OCI-LY7 (cell line): Measurements from ENCODE around the gene NME7. TPM values are rescaled to one million over a fixed set of nuclear protein-coding genes. Genes with fewer than 3 reads are reported as not detected.

ENCODE experiments used
- BruUV-seq: library from RNA; stranded (reverse); fragments of 400-500 nt; replicated peaks from 2 replicates; lab custom pipeline; 2021; lab: Mats Ljungman, UMichigan
- CTCF ChIA-PET: fragments of 300-600 bp; sonication (Branson Sonifier 250); formaldehyde crosslinking; loops from one replicate; lab custom pipeline; 2022; ENCODE audit warnings: antibody characterized with exemption; ENCODE audit not compliant: unreplicated experiment; lab: Charles Lee
- POLR2A ChIA-PET: fragments of 300-600 bp; sonication (Branson Sonifier 250); formaldehyde crosslinking; loops from one replicate; lab custom pipeline; 2022; ENCODE audit warnings: antibody characterized with exemption; lab: Charles Lee
- DNase-seq: peaks from one replicate; pipeline ENCODE4 v3.0.0-alpha.2; 2015; ENCODE audit warnings: low spot score
- H2AFZ ChIP-seq: fragments of 200-600 bp; sonication (generic), shearing (Covaris generic); 2 replicates; pipeline ENCODE4 v1.6.1; 2014; ENCODE audit warnings: mild to moderate bottlenecking, antibody characterized with exemption, low read length, moderate library complexity
- H3K27ac ChIP-seq: fragments of 200-600 bp; sonication (generic); 2 replicates; pipeline ENCODE4 v1.5.1; 2014; ENCODE audit warnings: mixed run types, low read depth, mild to moderate bottlenecking, moderate library complexity, low read length, inconsistent platforms; ENCODE audit not compliant: poor library complexity, severe bottlenecking
- H3K36me3 ChIP-seq: fragments of 200-600 bp; sonication (generic); 2 replicates; pipeline ENCODE4 v1.6.1; 2014; ENCODE audit warnings: mild to moderate bottlenecking, antibody characterized with exemption, low read length, moderate library complexity, mixed read lengths; ENCODE audit not compliant: insufficient read depth
- H3K4me1 ChIP-seq: fragments of 200-600 bp; sonication (generic); 2 replicates; pipeline ENCODE4 v1.5.1; 2014; ENCODE audit warnings: mild to moderate bottlenecking, low read length; ENCODE audit not compliant: insufficient read depth, poor library complexity, severe bottlenecking
- H3K4me2 ChIP-seq: fragments of 200-600 bp; sonication (generic); 2 replicates; pipeline ENCODE4 v1.6.1; 2014; ENCODE audit warnings: mild to moderate bottlenecking, low read length
- H3K4me3 ChIP-seq: fragments of 200-600 bp; sonication (generic); 2 replicates; pipeline ENCODE4 v1.5.1; 2014; ENCODE audit warnings: mild to moderate bottlenecking, low read depth, low read length; ENCODE audit not compliant: poor library complexity, severe bottlenecking
- H3K79me2 ChIP-seq: fragments of 200-600 bp; sonication (generic); 2 replicates; pipeline ENCODE4 v1.6.1; 2016; ENCODE audit warnings: low read depth, mild to moderate bottlenecking, low read length, moderate library complexity, mixed read lengths; ENCODE audit not compliant: insufficient read depth
- H3K9me2 ChIP-seq: fragments of 200-600 bp; sonication (generic); 2 replicates; pipeline ENCODE4 v1.6.1; 2016; ENCODE audit warnings: mild to moderate bottlenecking, low read length, mixed read lengths; ENCODE audit not compliant: insufficient read depth
- H3K9me3 ChIP-seq: fragments of 200-600 bp; sonication (generic); 2 replicates; pipeline ENCODE4 v1.6.1; 2014; ENCODE audit warnings: mild to moderate bottlenecking, mixed run types, low read length, mixed read lengths
- H4K20me1 ChIP-seq: fragments of 200-600 bp; sonication (generic); 2 replicates; pipeline ENCODE4 v1.6.1; 2014; ENCODE audit warnings: mild to moderate bottlenecking, antibody characterized with exemption, low read length, moderate library complexity, mixed read lengths; ENCODE audit not compliant: insufficient read depth
- CTCF ChIP-seq: fragments of 200-600 bp; sonication (generic); conservative IDR thresholded peaks from 2 replicates; pipeline ENCODE4 v1.5.1; 2014; ENCODE audit warnings: mild to moderate bottlenecking, antibody characterized with exemption, low read length, moderate library complexity, mixed read lengths
- EZH2phosphoT487 ChIP-seq: fragments of 200-600 bp; sonication (generic); IDR thresholded peaks from 2 replicates; pipeline ENCODE4 v1.6.1; 2018; ENCODE audit warnings: low read depth, borderline replicate concordance, mild to moderate bottlenecking, mixed run types, antibody characterized with exemption, low read length, moderate library complexity, mixed read lengths
- intact Hi-C: fragments of 100-400 bp; cut with micrococcal nuclease; formaldehyde crosslinking; loops from one replicate; pipeline ENCODE4 v1.10.0; 2022; ENCODE audit not compliant: unreplicated experiment
- total RNA-seq, 2 experiments: library from RNA; depleted of rRNA in 1 of 2; stranded (reverse); fragments of >200 nt in 1 of 2; shearing (Covaris generic) in 1 of 2; gene quantifications; 2 replicates each; pipeline ENCODE4 v1.2.3, GENCODE V29; 2014 to 2022

Gene NME7
- total RNA-seq, 2 experiments from 2014 or later = 9.3 to 17.0 TPM

GRCh38 chr1:169175461-169175860, 192.1 kb downstream of the NME7 start:
- ChIA-PET CTCF (no interaction called here), POLR2A (interaction anchor here (1.1 to 2.4 kb wide), 2 partner anchors 9 to 12 kb away, joined by 4 to 8 read pairs; no protein-coding TSS in a partner anchor)
- Histone ChIP-seq H3K4me3 (no peak overlapping the region), H3K9me2 (no peaks in the 10 kb centered on the region), H3K36me3 (no peaks in the 10 kb centered on the region), H3K27ac (no peak overlapping the region), H3K79me2 (no peaks in the 10 kb centered on the region), H3K4me2 (no peak overlapping the region), H4K20me1 (no peaks in the 10 kb centered on the region), H3K4me1 (no peaks in the 10 kb centered on the region), H2AFZ (no peak overlapping the region), H3K9me3 (no peaks in the 10 kb centered on the region)
- no TSS peak for BruUV-seq
- no peak for TF ChIP-seq EZH2phosphoT487
- TF ChIP-seq CTCF = no peak
- intact Hi-C loops = no loop called here
- no peak for DNase-seq

- Histone ChIP-seq H3K4me1 (no peaks in the 10 kb centered on the region), H3K27ac (no peak overlapping the region), H2AFZ (no peak overlapping the region), H3K4me3 (no peak overlapping the region), H3K9me3 (no peaks in the 10 kb centered on the region), H3K9me2 (no peaks in the 10 kb centered on the region), H3K36me3 (no peaks in the 10 kb centered on the region), H3K4me2 (no peak overlapping the region), H3K79me2 (no peaks in the 10 kb centered on the region), H4K20me1 (no peaks in the 10 kb centered on the region)
- POLR2A ChIA-PET = no interaction called here
- DNase-seq = no peak
- TF ChIP-seq CTCF (no peak), EZH2phosphoT487 (no peak)
- intact Hi-C loops = no loop called here
- BruUV-seq = no TSS peak
- CTCF ChIA-PET = no interaction called here
These were observed 204.5 kb downstream of the NME7 start for GRCh38 chr1:169163059-169163458.

- H3K27ac ChIP-seq = no peak overlapping the region
- no peaks in the 10 kb centered on the region for H3K36me3 ChIP-seq
- ChIA-PET POLR2A (interaction anchor here (1.0 kb wide), 1 partner anchor 8 kb away, joined by 3 read pairs; no protein-coding TSS in a partner anchor), CTCF (no interaction called here)
- DNase-seq = no peak
- H3K4me3 ChIP-seq = no peak overlapping the region
- intact Hi-C loops = no loop called here
- H3K4me1 ChIP-seq = no peaks in the 10 kb centered on the region
- TF ChIP-seq EZH2phosphoT487 (no peak), CTCF (no peak)
- no peaks in the 10 kb centered on the region for H3K79me2 ChIP-seq
- H3K4me2 ChIP-seq = no peak overlapping the region
- H4K20me1 ChIP-seq = no peaks in the 10 kb centered on the region
- BruUV-seq = no TSS peak
- no peaks in the 10 kb centered on the region for H3K9me2 ChIP-seq
- H3K9me3 ChIP-seq = no peaks in the 10 kb centered on the region
- H2AFZ ChIP-seq = no peak overlapping the region
These were observed 206.0 kb downstream of the NME7 start for GRCh38 chr1:169161496-169162194.
